ENCODE data around the gene ESYT2.
A peak's percentile ranks its signal among the peaks of the same experiment; 100 is the strongest.
"Not testable (repeated sequence)": the region's sequence is repeated elsewhere in the genome, so short reads cannot be mapped to it uniquely, and the experiment has no call there.

ESYT2 gene

GRCh38 chr7:158727690-158728089 is 101.6 kb downstream of the ESYT2 start:
- DNase-seq (ENCODE audit: low read depth in 2 of 2, low spot score in 1 of 2) = no peak

- DNase-seq (ENCODE audit: low read depth in 2 of 2, low spot score in 1 of 2) = no peak
These were observed 103.0 kb downstream of the ESYT2 start for GRCh38 chr7:158726277-158726807.

- no peak for DNase-seq (ENCODE audit: low read depth in 2 of 2, low spot score in 1 of 2)
These were observed 103.9 kb downstream of the ESYT2 start for GRCh38 chr7:158725506-158725800.

- DNase-seq (ENCODE audit: low read depth in 2 of 2, low spot score in 1 of 2) = no peak
These were observed 104.4 kb downstream of the ESYT2 start for GRCh38 chr7:158724658-158725505.

- no peak for DNase-seq (ENCODE audit: low read depth in 2 of 2, low spot score in 1 of 2)
These were observed 105.5 kb downstream of the ESYT2 start for GRCh38 chr7:158723714-158724385.

DNA sequence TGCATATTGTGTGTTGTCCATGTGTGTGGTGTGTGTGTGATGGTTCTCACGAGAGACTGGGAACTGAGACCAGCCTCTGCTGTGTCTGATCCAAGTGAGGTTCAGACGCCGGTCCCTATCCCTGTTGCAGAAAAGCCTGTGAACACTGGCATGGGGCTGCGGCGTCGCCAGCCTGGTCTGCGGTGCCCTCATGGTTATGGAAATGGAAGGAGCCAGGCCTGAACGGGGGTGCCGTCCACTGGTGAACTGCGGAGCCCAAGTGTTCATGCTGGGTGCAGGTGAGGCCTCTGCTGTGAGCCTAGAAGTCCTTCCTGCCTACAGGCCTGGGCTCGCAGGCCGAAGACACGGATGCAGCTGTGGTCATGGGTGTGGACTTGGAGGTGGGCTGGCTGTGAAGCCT is 106.0 kb downstream of the ESYT2 start:
- DNase-seq (ENCODE audit: low read depth in 2 of 2, low spot score in 1 of 2) = no peak

DNA sequence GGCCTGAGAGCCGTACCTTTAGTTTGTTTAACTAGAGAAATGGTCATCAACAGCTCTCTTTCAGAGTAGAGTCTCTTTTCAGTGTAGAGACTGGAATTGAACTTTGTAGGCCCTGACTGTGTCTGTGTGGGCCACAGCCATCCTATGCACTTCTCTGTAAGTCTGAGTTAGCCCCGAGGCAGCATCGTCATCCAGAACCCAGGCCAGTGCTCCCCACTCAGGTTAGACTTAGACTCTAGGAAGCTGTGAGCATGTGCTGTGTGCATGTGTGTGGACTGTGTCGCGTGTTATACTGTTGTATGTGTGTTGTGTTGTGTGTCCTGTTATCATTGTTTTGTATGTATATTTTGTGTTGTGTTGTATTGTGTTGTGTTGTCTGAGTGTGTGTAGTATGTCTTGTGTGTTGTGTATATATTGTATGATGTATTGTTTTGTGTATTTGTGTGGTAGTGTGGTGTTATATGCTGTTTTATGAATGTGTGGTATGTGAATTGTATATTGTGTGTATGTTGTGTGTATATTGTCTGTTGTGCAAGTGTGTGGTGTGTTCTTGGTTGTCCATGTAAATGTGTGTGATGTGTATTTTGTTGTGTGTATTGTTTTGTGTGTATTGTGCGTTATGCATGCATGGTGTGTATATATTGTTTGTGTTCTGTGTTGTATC is 106.6 kb downstream of the ESYT2 start:
- DNase-seq (ENCODE audit: low read depth in 2 of 2, low spot score in 1 of 2) = no peak

DNA sequence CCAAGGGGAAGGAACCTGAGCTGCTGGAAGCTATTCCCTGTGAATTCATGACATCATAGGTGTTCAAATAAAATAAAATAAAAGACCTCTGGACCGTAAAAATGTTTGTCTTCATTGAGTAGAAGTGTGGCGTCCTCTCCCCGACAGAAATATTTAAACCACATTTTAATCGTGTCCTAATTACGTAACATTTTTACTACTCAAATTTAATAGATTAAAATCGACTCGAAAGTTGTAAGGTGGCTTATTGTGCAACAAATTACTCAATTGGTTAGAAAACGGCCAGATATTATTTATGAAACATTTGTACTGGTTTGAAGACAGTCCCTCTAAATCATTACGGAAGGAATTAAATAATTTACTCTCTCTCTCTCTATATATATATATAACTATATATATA is 109.2 kb downstream of the ESYT2 start:
- no peak for DNase-seq (ENCODE audit: low read depth in 2 of 2, low spot score in 1 of 2)

- DNase-seq (ENCODE audit: low read depth in 2 of 2, low spot score in 1 of 2) = no peak
These were observed 112.5 kb downstream of the ESYT2 start for GRCh38 chr7:158716802-158717201.

- no peak for DNase-seq (ENCODE audit: low read depth in 2 of 2, low spot score in 1 of 2)
These were observed 118.6 kb downstream of the ESYT2 start for GRCh38 chr7:158710651-158711102.

GRCh38 chr7:158707610-158708009 is 121.7 kb downstream of the ESYT2 start:
- DNase-seq (ENCODE audit: low read depth in 2 of 2, low spot score in 1 of 2) = no peak

DNA sequence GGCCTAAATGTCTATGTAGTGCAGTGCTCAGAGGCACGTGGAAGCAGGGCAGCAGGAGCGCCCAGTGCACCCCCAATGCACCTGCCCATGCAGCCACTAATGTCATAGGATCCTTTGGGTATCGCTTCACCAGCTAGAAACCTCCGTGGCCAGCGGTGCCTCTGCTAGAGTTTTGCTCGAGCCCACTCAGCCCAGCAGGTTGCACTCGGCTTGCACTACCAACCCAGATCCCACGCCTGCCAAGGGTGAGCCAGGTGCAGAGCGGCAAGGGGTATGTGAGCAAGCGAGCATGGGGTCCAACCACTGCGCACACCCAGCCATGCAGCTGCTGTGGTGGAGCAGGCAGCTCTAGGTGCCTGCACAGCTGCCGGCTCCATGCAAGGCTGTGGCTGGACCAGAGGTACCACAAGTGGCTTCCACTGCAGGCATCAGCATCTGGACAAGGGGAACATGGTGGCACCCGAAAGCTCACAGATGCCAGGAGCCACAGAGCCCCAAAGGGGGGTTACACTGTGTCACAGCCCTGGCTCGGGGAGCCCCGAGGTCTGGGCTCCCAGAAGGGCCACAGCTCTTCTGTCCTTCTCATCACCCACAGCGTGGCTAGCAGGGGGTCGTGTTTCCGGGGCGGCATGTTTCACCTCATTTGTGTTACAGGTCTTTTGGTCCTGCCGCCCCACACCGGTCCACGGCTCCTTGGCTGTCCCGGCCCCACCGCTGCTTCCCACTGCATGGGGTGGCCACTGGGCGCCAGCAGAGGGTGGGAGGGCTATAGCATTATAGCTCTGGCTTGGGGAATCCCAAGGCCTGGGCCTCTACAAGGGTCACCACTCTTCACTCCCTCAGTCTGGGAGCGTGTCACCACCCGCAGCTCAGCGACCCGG is 122.4 kb downstream of the ESYT2 start:
- no peak for DNase-seq (ENCODE audit: low read depth in 2 of 2, low spot score in 1 of 2)

- DNase-seq (ENCODE audit: low read depth in 2 of 2, low spot score in 1 of 2) = no peak
These were observed 123.0 kb downstream of the ESYT2 start for GRCh38 chr7:158706273-158706704.

DNA sequence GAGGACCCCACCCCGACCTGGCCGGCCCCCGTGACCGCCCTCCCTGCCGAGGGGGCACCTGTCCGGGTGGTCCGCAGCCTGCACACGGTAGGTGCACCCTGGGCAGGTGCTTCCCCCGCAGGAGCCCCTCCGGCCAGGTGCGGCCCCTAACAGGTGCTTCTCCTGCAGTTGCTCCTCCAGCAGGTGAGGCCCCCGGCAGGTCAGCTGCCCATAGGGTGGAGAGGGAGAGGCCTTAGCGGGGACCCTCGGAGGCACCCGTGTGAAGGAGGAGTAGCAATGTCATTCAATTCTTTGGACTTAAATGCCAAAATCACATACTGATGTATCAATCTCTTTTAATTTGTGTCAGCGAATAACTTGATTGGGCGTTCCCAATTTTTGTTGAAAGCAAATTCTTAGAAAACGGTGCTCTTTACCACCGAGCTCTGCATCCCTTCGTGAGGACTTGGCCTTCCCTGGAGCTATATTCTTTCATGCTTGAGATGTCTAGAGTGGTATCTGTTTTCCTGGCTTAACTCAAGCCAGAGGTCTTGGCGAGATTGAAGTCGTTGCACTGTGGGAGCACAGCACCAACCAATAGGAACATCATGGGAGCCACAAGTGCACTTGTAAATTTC is 124.0 kb downstream of the ESYT2 start:
- no peak for DNase-seq (ENCODE audit: low read depth in 2 of 2, low spot score in 1 of 2)

DNA sequence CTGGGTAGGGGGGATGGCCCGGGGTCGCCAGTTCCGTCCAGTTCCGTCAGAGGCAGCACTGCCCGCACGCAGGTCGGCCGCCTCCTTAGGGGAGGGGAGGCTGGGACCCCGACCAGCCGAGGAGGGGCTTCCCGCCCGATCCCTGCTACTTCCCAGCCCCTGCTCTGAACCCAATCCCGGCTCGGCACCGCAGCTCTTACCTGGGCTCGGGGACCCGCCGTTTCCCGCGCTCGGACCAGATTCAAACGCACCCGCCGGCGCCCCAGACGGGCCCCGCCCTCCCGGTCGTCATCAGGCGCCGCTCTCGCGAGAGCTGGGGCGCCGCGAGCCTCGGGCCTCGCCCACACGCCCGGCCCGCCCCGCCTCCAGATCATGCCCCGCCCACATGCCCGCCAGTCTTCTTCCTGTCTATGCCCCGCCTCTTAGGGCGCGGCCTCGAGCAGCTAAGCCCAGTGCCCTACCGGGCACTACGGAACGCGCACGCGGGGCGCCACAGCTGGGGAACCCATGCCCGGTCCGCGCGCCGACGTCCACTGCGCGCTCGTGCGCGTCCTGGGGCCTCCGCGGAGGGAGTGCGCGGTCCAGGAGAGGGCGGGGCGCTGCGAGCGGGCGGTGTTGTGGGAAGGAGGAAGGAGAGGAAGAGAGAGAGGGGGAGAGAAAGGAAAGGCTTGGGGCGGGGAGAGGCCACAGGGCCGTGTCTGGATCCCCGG is 124.6 kb downstream of the ESYT2 start, which contains the start of gene NCAPG2:
Gene NCAPG2, minus strand, starts transcription at position 281 of the 710 bp plus-strand sequence. CDS start 2,905 bp downstream, outside the sequence.
- peak; percentile 91 to 96 for DNase-seq (ENCODE audit: low read depth in 2 of 2, low spot score in 1 of 2)

DNA sequence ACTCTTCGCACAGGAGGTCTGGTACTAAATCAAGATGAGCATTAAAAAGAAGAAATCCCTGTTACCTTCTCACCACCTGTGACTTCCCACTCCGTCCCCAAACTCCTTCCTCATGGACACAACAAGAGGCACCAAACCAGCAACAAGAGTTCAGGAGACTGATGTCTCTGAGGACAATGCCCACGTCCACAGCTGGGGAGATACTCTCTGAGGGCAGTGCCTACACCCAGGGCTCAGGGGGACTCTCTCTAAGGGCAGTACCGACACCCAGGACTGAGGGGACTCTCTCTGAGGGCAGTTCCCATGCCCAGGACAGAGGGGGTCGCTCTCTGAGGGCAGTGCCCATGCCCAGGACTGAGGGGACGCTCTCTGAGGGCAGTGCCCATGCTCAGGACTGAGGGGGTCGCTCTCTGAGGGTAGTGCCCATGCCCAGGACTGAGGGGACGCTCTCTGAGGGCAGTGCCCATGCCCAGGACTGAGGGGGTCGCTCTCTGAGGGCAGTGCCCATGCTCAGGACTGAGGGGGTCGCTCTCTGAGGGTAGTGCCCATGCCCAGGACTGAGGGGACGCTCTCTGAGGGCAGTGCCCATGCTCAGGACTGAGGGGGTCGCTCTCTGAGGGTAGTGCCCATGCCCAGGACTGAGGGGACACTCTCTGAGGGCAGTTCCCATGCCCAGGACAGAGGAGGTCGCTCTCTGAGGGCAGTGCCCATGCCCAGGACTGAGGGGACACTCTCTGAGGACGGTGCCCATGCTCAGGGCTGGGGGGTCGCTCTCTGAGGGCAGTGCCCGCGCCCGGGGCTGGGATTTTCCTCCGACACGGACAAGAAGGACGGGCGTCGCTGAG is 125.4 kb downstream of the ESYT2 start:
- DNase-seq (ENCODE audit: low read depth in 2 of 2, low spot score in 1 of 2) = not testable (repeated sequence)

GRCh38 chr7:158702944-158703343 is 126.4 kb downstream of the ESYT2 start:
- DNase-seq (ENCODE audit: low read depth in 2 of 2, low spot score in 1 of 2) = no peak

DNA sequence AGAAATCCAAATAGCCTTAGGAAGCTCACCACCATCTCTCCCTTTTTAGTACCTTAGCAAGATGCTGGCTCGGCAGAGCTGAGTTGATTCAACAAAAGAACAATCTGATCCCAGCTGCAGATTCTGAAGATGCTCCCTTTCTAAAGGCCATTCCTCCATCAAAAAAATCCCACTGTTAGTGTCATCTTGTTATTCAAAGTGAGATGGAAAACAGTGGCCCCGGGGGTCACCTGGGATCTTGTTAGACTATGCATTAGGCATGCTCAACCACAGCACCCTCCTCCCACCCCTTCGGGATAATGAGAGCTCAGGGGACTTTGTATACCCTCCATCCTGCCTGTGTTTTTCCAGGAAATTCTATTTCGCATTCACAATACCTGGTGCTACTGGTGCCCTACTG is 127.1 kb downstream of the ESYT2 start:
- no peak for DNase-seq (ENCODE audit: low read depth in 2 of 2, low spot score in 1 of 2)

- no peak for DNase-seq (ENCODE audit: low read depth in 2 of 2, low spot score in 1 of 2)
These were observed 129.3 kb downstream of the ESYT2 start for GRCh38 chr7:158700008-158700407.

Data from stimulated activated CD8-positive, alpha-beta memory T cell treated with anti-CD3 and anti-CD28 coated beads, Interleukin-4, amount 100 ng/mL, for 4 hours (primary cell).